HG03354 (cell line): ENCODE data around the gene CPLANE2.
"Not testable (repeated sequence)": the region's sequence is repeated elsewhere in the genome, so short reads cannot be mapped to it uniquely, and the experiment has no call there.

ENCODE experiments used
- ATAC-seq: cut with Tn5 transposase; IDR thresholded peaks from one replicate; pipeline ENCODE4 v1.9.1; 2021; ENCODE audit warnings: mild to moderate bottlenecking; ENCODE audit not compliant: unreplicated experiment, poor library complexity, severe bottlenecking

CPLANE2 gene

GRCh38 chr1:16250524-16251251 lies 13.7 kb upstream of the CPLANE2 start:
- no peak for ATAC-seq

DNA sequence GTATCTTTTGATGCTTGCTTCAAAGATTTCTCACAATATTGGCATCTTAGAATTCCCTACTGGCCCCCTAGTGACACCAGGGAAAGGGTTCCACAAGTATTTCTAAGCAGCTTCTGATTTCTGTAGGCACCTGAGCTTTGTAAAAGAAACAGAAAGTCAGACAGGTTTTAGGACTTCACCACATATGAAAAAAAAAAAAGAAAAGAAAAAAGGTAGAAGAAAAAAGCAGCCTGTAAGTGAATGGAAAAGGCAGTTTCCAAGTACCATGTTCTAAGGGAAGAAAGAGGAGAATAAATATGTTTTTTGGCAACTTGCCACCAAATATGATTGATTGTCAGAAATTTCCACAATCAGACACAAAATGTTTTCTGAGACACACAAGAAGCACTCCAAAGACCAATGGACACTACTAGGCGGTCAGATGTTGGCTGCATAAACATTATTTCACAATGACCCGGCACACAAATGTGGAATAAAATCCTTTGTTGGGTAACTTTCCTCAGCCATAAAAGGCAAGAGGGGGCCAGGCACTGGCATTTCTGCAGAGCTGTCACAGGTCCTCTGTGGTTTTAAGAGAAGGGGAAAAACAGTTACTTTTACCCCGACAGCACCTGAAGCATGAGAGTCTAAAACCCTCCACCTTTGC lies 12.7 kb upstream of the CPLANE2 start:
- ATAC-seq: no peak

DNA sequence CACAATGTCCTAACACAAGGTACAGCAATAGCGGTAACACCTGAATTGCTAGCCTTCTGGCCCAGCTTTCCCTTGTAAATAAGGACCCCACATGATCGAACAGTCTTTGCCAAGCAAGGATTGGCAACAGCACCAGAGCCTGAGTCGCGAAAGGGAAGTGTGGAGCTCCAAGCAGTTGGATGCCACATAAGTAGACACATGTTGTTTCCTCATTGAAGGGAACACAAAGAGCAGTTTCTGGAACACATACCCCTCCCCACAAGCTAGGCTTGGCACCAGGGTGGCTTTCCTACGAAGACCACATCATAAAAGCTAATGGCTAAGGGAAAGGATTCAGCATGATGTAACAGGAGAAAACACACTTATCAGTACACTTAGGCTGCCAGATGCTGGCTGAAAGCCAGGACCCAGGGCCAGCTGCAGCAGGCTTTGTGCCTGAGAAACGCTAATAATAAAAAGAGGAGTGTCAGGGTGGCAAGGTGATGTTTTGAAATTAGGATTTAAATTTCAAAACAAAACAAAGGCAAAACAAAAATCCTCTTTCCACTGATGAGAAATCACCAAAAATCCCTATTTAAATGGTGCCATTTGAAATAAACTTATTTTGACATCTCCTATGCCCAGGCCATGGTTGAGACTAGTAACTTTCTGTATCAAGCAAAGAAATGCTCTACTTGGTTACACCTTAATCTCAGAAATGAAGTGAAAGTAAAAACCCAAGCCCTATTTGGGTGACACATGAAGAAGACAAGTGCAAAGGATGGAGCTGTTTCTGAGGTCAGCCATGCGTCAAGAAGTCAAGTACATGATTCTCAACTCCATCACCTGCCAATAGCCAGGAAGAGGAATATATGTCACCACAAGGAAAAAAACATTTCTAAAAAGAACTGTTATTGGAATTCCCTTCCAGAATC lies 11.9 kb upstream of the CPLANE2 start:
- ATAC-seq: peak; percentile 58

- ATAC-seq: no peak
Observed at GRCh38 chr1:16248007-16248436, 11.0 kb upstream of the CPLANE2 start.

DNA sequence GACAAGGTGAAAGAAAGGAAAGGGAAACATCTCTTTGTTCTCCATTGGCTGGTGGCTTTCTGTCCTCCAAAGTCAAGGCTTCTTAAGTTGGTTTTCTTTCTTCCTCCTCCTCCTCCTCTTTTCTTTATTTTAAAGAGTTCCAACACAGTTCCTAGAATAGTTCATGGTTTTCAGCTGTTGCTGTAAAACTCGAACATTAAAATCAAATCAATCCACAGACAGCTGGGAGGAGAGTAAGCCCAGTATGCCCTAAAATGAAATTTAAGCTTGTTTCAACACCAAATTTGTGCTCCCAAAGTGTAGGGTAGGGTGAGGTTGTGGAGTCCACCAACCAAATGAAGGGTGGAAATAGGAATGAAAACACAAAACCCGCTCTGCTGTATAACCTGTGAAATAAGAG lies 10.5 kb upstream of the CPLANE2 start:
- ATAC-seq: no peak

GRCh38 chr1:16246961-16247360 lies 10.0 kb upstream of the CPLANE2 start:
- no peak for ATAC-seq

DNA sequence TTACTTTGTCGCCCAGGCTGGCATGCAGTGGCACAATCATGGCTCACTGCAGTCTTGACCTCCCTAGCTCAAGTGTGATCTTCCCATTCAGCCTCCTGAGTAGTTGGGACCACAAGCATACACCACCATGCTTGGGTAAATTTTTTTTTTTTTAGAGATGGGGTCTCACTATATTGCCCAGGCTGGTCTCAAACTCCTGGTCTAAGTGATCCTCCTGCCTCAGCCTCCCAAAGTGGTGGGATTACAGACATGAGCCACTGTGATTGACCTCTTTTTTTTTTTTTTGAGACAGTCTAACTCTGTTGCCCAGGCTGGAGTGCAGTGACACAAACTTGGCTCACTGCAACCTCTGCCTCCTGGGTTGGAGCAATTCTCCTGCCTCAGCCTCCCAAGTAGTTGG lies 9.3 kb upstream of the CPLANE2 start:
- not testable (repeated sequence) for ATAC-seq

- ATAC-seq: no peak
Observed at GRCh38 chr1:16245476-16246196, 8.7 kb upstream of the CPLANE2 start.

DNA sequence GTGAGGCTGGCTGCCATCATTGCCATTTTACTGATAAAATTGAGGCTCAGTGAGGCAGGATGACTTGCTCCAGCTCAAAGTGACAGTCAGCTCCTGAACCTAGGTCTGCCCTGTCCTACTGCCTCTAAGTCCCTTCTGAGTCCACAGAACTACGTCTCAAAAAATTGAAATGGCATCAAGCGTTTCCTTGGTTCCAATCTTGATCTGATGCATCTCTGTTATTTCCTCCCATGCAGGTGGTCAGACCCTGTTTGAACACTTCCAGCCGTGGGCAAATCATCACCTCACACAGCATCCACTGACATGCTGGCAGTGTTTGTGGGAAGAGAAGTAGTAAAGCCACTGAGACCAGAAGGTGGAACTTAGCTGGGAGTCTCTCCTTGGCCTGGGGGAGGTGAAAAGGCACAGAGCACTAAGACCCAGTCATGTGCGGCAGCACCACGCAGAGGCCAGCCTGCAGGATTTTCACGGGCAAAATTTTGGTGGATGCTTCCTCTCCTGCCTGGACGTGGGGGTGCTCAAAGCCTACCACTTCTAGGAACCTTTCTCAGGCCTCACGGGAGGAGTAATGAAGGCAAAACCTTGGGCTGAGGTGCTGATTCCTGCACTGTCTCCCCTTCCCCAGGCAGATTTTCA lies 7.8 kb upstream of the CPLANE2 start:
- no peak for ATAC-seq

DNA sequence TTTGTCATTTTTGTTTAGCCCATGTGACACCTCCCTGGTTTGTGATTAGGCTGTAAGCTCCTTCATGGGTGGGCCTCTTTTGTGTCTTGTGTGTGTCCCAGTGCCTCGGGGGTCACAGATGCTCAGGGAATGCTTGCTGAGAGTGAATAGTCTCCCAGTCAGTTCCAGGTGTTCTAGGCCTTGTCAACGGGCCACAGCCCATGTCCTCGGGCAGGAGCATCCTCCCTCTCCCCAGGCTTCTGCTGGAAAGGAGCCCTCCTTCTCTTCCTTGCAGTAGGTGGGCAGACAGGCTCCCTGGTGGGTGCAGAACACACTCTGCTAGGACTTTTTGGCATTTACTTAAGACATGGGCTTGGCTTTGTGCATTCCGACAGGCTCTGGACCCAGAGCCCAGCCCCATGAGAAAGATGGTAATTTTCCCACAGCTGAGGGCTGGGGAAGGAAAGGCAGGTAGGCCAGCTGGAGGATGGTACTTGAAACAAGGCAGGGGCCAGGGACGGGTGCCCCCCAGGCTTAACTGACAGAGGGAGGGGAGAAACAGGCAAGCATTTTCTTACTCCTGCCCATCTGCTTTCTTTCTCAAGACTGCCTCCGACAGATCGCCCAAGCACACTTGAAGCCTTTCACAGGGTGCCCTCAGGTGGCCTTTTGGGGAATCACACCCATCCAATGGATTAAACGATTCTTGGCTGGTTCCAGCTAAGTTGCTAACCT lies 7.1 kb upstream of the CPLANE2 start:
- no peak for ATAC-seq

GRCh38 chr1:16243215-16243610 lies 6.2 kb upstream of the CPLANE2 start:
- no peak for ATAC-seq

- no peak for ATAC-seq
Observed at GRCh38 chr1:16242556-16243214, 5.7 kb upstream of the CPLANE2 start.

DNA sequence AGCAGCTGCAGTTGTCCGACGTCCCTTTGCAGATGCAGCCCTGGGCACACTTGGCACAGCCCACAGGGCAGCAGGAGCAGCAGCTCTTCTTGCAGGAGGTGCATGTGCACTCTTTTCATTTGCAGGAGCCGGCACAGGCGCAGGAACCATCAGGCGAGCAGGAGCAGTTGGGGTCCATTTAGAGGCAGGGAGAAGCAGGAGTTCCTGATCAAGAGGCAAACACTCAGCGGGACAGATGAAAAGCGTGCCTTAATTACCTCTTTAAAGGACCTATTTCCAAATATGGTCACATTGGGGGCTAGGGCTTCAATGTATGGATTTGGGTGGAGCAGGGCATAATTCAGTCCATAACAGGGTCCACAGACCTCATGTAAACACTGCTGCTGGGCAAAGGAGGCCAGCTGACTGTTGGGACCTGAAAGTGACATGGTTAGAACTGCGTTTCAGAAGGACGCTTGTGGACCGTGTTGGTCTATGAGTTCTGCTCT lies 4.3 kb upstream of the CPLANE2 start:
- no peak for ATAC-seq

GRCh38 chr1:16239972-16240491 lies 3.0 kb upstream of the CPLANE2 start:
- ATAC-seq: no peak

- ATAC-seq: no peak
Observed at GRCh38 chr1:16237343-16237830, 404 bp upstream of the CPLANE2 start.

GRCh38 chr1:16235944-16236510 lies 956 bp downstream of the CPLANE2 start:
- peak; percentile 46 for ATAC-seq

DNA sequence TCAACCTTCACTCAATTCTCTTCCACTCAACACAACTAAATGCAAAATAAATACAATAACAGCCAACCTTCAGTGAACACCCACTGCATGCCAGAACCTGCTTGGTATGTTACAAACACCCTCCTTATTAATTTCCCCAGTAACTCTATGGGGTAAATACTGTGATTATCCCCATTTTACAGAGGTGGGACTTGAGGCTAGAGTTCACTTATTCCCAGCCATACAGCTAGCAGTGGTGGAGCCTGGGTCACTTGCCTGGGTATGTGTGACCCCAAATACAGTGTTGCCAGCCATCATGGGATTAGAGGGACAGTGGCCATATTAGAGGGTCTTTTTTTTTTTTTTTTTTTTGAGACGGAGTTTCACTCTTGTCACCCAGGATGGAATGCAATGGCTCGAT lies 1.6 kb downstream of the CPLANE2 start:
- ATAC-seq: no peak
